Stomach smooth muscle (tissue), 2 donors: ENCODE data around the gene LHX3.

ENCODE experiments used
- H3K27ac ChIP-seq: one replicate; pipeline ENCODE4 v1.7.0; 2013; ENCODE audit warnings: mild to moderate bottlenecking, low read length, inconsistent platforms
- H3K27me3 ChIP-seq, 2 donors: one replicate each; pipeline ENCODE4 v1.7.0; 2013; ENCODE audit warnings: low read length in 2 of 2; ENCODE audit not compliant: insufficient read depth in 2 of 2, control insufficient read depth in 1 of 2
- H3K36me3 ChIP-seq, 2 donors: one replicate each; pipeline ENCODE4 v1.7.0; 2013; ENCODE audit warnings: low read length in 2 of 2; ENCODE audit not compliant: control insufficient read depth in 2 of 2, insufficient read depth in 2 of 2
- H3K4me1 ChIP-seq: one replicate; pipeline ENCODE4 v1.7.0; 2013; ENCODE audit warnings: low read length; ENCODE audit not compliant: control insufficient read depth, insufficient read depth
- H3K4me3 ChIP-seq, 2 donors: one replicate each; pipeline ENCODE4 v1.7.0; 2013; ENCODE audit warnings: low read length in 2 of 2
- H3K9ac ChIP-seq, 2 donors: one replicate each; pipeline ENCODE4 v1.7.0; 2013; ENCODE audit warnings: low read length in 2 of 2, mild to moderate bottlenecking in 1 of 2
- H3K9me3 ChIP-seq, 2 donors: one replicate each; pipeline ENCODE4 v1.7.0; 2013; ENCODE audit warnings: low read length in 2 of 2; ENCODE audit not compliant: control insufficient read depth in 2 of 2
- donor health status: healthy.
- donor health status: Pancreatic carcinoma.

The LHX3 gene

DNA sequence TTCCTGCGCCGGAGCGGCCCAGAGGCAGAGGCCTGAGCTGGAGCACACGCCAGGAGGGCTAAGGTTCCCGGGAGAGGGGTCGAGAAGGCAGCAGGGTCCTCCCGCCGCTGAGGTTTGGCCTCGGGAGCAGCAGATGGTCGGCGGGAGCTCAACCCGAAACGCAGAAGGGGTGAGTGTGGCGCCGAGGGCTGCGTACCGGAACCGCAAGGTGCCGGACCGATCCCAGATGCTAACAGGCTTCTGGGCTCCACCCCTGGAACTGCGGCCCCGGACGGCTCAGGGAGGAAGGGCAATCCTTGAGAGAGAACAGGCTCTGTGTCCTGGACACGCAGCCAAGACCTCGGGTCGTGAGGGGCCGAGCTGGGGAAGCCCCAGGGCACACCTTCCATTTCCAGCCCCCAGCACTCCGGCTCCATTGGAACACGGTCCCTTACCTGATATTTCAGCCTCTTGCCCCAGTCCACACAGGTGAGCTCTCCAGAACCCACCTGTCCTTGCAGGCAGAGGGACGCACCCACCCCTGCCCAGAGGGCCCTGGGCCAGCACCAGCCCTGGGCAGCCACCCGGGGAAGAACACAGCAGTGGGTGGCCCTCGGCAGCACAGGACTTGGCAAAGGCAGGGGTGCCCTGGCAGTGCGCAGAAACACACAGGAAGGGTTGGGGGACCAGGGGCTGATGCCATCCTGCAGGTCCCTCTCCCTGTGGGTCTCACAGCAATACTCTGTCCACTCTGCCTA, 1.4 kb downstream of the LHX3 start:
- Histone ChIP-seq H3K9me3 (no peaks in the 10 kb centered on the region), H3K27ac (no peak overlapping the region), H3K4me3 (no peak overlapping the region), H3K9ac (no peak overlapping the region), H3K36me3 (peaks cover 0 to 3% of the 10 kb centered on the region in 2 donors), H3K27me3 (peaks cover 48 to 59% of the 10 kb centered on the region in 2 donors), H3K4me1 (peaks cover 2% of the 10 kb centered on the region)

DNA sequence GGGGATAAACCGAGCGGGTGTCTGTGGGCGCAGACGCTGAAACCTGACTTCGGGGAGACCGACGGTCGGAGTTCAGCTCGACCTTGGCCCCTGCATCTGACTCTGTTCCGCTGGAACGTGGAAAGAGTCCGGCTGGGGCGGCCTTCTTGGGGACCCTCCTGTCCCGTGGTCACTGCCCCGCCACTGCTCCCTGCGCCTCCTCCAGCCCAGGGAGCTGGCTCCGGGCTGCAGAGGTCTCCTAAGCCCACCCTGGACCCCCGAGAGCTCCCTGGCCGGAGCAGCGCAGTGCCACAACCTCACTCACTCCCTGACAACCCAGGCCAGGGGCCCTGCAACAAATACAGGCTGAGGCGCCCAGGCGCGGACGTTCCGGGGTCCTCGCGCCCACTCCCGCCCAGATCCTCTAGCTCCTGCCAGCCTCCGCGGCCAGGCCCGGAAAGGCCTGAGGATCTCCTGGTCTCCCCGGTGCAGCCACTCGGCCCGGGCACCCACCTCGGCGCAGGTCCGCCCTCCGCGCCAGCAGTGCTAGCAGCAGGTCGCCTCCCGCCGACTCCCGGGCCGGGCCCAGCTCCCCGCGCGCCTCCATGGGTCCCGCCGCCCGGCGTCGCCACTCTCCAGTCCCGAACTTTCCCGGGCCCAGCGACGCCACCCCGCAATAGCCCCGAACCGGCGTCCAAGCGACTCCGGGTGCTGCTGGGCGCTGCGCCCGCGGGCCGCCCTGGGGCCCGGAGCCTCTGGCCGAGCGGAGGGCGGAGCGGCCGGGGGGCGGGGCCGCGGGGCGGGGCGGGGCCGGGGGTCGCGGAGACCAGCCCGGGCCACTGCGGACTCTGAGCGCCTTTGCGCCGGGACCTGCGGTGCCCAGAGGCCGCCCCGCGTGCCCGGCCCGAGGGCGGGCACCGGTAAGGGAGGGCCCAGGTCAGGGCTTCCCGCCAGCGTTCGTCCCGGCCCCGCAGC, 2.2 kb downstream of the LHX3 start:
- Histone ChIP-seq H3K27me3 (peaks cover 55 to 66% of the 10 kb centered on the region in 2 donors), H3K9me3 (no peaks in the 10 kb centered on the region)

DNA sequence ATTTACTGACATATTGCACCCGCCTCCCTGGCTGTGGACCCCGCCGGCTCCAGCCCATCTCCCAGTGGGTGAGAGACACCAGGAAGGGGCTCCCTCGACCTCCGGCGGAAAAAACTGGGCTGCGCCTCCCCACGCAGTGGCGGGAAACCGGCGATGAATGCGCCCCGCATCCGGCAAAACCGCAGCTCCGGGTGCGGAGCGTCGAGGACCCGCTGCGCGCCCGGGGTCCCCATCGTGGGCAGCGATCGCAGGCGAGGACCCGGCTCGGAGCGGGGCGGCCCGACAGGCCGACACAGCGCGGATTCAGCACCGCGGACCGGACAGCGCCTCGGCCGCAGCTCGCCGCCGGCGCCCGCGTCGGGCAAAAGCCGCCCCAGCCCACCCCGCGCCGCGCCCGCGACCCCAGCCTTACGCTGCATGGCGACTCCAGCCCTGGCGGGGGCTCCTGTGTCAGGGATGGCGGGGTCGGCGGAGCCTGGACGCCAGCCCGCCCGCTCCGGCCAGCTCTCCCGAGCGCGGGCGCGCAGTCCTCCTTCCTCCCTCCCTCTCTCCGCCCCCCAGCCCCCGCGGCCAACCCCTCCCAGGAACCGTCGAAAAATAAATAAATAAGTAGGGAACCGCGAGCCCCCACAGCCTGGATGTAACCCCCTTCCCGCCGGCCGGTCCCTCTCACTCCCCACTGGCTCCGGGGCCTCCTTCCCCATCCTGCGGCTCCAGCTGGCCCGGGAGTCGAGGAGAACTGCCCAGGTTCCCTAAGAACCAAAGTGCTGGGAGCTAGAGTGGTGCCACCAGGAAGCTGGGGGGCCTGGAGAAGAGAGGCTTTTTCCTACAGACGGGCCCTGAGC, 3.1 kb downstream of the LHX3 start:
- Histone ChIP-seq H3K36me3 (no peaks in the 10 kb centered on the region), H3K9me3 (no peaks in the 10 kb centered on the region), H3K9ac (no peak overlapping the region), H3K4me3 (no peak overlapping the region), H3K27me3 (peaks cover 58 to 75% of the 10 kb centered on the region in 2 donors), H3K4me1 (peaks cover 4% of the 10 kb centered on the region), H3K27ac (no peak overlapping the region)

More for the DNA sequence above, 2.2 kb downstream of the LHX3 start:
- Histone ChIP-seq H3K27ac (no peak overlapping the region), H3K9ac (no peak overlapping the region), H3K4me3 (no peak overlapping the region), H3K36me3 (no peaks in the 10 kb centered on the region), H3K4me1 (peaks cover 4% of the 10 kb centered on the region)

DNA sequence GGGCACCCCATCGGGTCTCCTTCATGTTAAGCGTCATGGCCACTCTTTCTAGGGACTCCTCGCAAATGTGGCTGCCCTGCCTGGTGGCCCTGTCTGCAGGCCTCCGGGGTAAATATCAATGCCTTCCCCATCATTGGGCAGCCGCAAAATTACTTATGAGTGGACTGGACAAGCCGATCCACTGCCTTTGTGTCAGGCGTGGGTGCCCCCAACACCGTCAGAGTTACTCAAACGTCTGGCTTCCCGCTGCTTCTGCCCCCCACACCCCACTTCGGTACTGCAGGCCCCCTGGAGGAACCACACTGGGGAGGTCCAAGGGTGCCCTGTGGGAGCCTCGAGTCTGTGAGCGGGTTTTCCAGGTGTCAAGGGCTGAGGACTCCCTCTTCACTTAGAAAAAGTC, 3.8 kb downstream of the LHX3 start:
- no peaks in the 10 kb centered on the region for H3K9me3 ChIP-seq
- no peak overlapping the region for H3K27ac ChIP-seq
- H3K9ac ChIP-seq: no peak overlapping the region
- H3K36me3 ChIP-seq: no peaks in the 10 kb centered on the region
- peaks cover 4% of the 10 kb centered on the region for H3K4me1 ChIP-seq
- H3K4me3 ChIP-seq: no peak overlapping the region
- peaks cover 64 to 82% of the 10 kb centered on the region in 2 donors for H3K27me3 ChIP-seq

DNA sequence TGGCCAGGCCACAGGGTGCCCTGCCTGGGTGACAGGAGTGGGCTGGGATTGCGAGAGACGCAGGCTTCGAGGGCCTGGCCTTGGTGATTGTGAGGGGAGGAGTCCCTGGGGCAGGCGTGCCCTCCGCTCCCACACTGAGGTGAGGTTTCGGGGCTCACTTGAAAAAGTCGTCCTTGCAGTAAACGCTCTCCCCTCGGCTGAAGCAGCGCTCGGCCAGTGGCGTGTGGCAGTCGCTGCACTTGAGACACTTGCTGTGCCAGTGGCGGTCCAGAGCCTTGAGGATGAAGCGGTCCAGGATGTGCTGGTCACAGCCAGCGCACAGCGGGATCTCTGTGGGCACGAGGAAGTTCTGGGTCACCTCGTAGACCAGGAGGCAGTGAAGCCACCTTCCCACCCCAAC, 4.5 kb downstream of the LHX3 start:
- Histone ChIP-seq H3K27ac (no peak overlapping the region), H3K27me3 (peaks cover 64 to 87% of the 10 kb centered on the region in 2 donors), H3K4me3 (no peak overlapping the region), H3K9ac (no peak overlapping the region), H3K9me3 (no peaks in the 10 kb centered on the region), H3K4me1 (peaks cover 4% of the 10 kb centered on the region), H3K36me3 (no peaks in the 10 kb centered on the region)

DNA sequence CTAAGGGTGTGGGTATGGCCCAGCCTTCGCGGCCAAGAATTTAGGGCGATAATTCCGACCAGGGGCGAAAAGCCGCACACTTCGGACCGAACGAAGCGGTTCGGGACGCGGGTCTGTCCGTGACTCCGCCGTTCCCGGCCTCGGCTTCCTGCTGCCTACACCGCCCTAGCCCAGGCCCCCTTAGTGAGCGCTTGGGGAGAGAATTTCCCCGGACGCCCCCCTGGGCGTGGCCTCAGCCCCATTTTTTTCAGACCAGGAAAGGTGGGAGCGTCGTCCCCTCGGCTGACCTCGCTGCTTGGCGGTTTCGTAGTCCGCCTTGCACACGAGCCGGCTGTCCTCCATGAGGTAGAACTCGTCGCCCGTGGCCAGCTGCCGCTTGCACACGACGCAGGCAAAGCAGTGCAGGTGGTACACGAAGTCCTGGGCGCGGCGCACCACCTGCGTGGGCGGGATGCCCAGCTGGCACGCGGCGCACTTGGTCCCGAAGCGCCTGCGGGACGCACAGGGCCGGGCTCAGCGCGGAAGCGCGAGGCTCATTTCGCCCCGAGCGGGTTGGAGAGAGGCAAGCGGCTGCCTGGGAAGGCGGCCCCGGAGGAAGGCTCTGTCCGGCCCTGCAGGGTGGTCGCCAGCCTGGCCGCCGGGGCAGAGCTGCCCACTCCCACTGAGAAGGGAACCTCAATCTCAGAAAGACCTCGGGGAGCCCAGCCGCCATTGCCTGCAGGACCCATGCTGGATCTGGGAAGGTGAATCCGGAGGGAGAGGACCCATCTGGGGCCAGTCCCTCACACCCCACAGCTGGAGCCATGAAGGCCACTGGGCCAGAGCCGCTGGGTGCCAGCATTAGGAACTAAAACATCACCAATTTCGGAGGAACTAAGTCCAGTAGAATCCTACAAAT, 5.3 kb downstream of the LHX3 start:
- Histone ChIP-seq H3K4me1 (peaks cover 4% of the 10 kb centered on the region), H3K9ac (no peak overlapping the region), H3K27ac (no peak overlapping the region), H3K4me3 (no peak overlapping the region), H3K27me3 (peaks cover 64 to 82% of the 10 kb centered on the region in 2 donors), H3K36me3 (no peaks in the 10 kb centered on the region), H3K9me3 (no peaks in the 10 kb centered on the region)

DNA sequence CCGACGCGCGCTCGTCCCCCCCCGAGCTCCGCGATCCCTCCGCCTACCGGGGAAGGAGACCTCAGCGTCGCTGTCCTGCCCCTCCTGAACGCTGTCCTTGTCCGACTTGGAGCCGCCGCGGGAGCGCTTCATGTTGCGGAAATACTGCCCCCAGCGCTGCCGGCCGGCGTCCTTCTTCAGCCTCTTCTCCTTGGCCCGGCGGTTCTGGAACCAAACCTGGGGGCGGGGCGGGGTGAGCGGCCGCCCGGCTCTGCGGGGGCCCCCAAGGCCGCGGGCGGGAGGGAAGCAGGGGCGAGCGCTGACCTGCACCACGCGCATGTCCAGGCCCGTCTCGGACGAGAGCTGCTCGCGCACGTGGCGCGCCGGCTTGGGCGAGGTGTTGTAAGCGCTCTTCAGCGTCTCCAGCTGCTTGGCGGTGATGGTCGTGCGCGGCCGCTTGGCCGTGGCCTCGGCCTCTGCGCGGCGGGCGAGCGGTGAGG, 6.3 kb downstream of the LHX3 start:
- Histone ChIP-seq H3K4me1 (peaks cover 4% of the 10 kb centered on the region), H3K27me3 (peaks cover 54 to 75% of the 10 kb centered on the region in 2 donors), H3K4me3 (no peak overlapping the region), H3K27ac (no peak overlapping the region), H3K9ac (no peak overlapping the region), H3K9me3 (no peaks in the 10 kb centered on the region), H3K36me3 (no peaks in the 10 kb centered on the region)

DNA sequence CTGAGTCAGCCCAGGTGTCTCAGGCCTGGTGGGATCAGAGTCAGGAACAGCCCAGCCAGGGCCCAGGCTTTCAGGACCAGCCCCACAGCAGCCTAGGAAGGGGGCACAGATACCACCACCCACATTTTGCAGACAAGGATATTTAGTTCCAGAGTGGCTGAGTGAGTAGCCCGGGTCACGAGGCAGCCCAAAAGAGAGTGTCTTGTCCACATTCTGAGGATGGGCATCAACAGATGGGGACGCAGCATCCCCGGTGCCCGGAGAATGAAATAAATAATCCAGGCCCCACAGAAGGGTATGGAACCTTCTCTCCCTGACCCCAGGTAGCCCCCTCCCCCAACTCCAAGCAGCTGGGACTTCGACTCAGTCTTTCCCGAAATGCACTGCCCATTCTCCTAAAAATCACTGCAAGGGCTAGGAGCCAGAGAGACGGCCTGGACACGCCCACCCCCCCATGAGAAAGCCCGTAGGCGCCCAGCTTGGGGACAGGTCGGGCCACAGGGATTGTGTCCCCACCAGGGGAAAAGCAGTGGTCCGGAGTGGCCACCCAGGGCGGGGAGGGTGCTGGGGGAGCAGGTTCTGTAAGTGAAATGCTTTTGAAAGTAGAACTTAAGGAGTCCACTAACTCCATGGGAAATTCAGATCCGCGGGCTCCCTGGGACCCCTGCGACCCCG, 6.9 kb downstream of the LHX3 start:
- Histone ChIP-seq H3K27ac (no peak overlapping the region), H3K27me3 (peaks cover 50 to 76% of the 10 kb centered on the region in 2 donors), H3K4me3 (no peak overlapping the region), H3K36me3 (no peaks in the 10 kb centered on the region), H3K4me1 (peaks cover 4% of the 10 kb centered on the region), H3K9me3 (no peaks in the 10 kb centered on the region), H3K9ac (no peak overlapping the region)

DNA sequence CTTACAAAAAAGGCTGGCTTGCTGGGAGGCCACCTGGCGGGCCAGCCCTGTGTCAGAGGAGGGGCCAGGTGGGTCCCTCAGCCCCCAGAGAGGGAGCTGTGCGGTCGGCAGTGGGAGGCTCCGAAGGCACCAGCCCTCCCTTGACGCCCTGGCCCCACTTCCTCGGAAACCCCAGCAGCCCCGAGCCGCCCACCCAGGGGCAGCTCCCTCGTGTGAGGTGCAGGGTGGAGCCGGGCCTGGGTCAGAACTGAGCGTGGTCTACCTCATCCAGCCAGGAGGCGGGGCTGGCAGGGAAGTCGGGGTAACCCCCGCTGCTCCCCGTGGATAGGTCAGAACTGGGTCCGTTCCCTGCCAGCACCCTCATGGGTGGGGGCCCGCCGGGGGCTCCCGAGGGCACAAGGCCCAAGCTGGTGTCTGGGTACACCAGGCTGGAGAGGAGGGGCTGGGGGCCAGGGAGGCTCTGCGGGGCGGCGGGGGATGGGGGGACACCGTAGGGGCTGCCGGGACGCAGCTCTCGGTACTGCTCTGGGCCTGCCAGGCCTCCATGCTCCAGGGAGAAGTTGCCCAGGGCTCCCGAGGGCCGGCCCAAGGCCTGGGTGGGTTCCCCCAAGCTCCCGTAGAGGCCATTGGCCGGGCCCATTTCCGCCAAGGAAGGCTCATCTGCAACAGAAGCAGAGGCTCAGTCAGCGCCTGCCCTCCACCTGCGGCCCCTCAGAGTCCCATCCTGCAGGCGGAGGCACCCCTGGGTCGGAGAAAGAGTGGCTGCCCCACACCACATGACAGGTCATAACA, 7.6 kb downstream of the LHX3 start:
- no peak overlapping the region for H3K9ac ChIP-seq
- no peaks in the 10 kb centered on the region for H3K36me3 ChIP-seq
- no peak overlapping the region for H3K27ac ChIP-seq
- H3K4me1 ChIP-seq: peaks cover 4% of the 10 kb centered on the region
- no peaks in the 10 kb centered on the region for H3K9me3 ChIP-seq
- peaks cover 48 to 78% of the 10 kb centered on the region in 2 donors for H3K27me3 ChIP-seq
- H3K4me3 ChIP-seq: no peak overlapping the region
